ENCODE results near the gene ACY1.
A peak's percentile ranks its signal among the peaks of the same experiment; 100 is the strongest.

Gene ACY1

GRCh38 chr3:52004163-52004787 lies 20.9 kb downstream of the ACY1 start:
- DNase-seq = peak; percentile 80
- no peaks in the 10 kb centered on the region for H3K27me3 ChIP-seq (ENCODE audit: insufficient read depth, low read length, poor library complexity)
- peaks cover 5% of the 10 kb centered on the region for H3K4me1 ChIP-seq (ENCODE audit: control insufficient read depth, low read depth, low read length)
- no peak overlapping the region for H3K4ac ChIP-seq (ENCODE audit: low read depth, low read length)
- H4K8ac ChIP-seq (ENCODE audit: low read depth, low read length) = no peak overlapping the region
- H3K79me2 ChIP-seq (ENCODE audit: control insufficient read depth, insufficient read depth, low read length) = no peaks in the 10 kb centered on the region
- no peak overlapping the region for H3K4me2 ChIP-seq (ENCODE audit: low read length)
- no peak overlapping the region for H3K4me3 ChIP-seq (ENCODE audit: low read length)
- no peak overlapping the region for H3K18ac ChIP-seq (ENCODE audit: low read length)
- WGBS (ENCODE audit: extremely low coverage, insufficient coverage, low lambda C conversion rate) = no CpG with 5 or more reads among the region's 16 CpGs
- H2BK5ac ChIP-seq (ENCODE audit: low read length) = no peak overlapping the region
- H2BK15ac ChIP-seq (replicated peaks; ENCODE audit: low read depth) = no peak overlapping the region
- H2BK120ac ChIP-seq (ENCODE audit: low read depth, low read length) = no peak overlapping the region
- no peak overlapping the region for H3K27ac ChIP-seq (ENCODE audit: low read depth, low read length)
- H3K79me1 ChIP-seq (ENCODE audit: low read length) = no peaks in the 10 kb centered on the region
- H4K5ac ChIP-seq (ENCODE audit: low read length) = no peak overlapping the region
- H3K56ac ChIP-seq (ENCODE audit: low read length) = no peak overlapping the region
- H3K36me3 ChIP-seq (ENCODE audit: control insufficient read depth, insufficient read depth, low read length) = no peaks in the 10 kb centered on the region
- no peak overlapping the region for H3K23ac ChIP-seq (ENCODE audit: low read length)
- H2AK5ac ChIP-seq (ENCODE audit: low read length) = no peak overlapping the region
- H3K9ac ChIP-seq (ENCODE audit: low read length) = no peak overlapping the region

- no peak overlapping the region for H2BK5ac ChIP-seq (ENCODE audit: low read length)
- no peak overlapping the region for H3K18ac ChIP-seq (ENCODE audit: low read length)
- no peaks in the 10 kb centered on the region for H3K79me1 ChIP-seq (ENCODE audit: low read length)
- H3K23ac ChIP-seq (ENCODE audit: low read length) = no peak overlapping the region
- no peak overlapping the region for H3K9ac ChIP-seq (ENCODE audit: low read length)
- H2AK5ac ChIP-seq (ENCODE audit: low read length) = no peak overlapping the region
- no peak overlapping the region for H3K4me3 ChIP-seq (ENCODE audit: low read length)
- H3K4ac ChIP-seq (ENCODE audit: low read depth, low read length) = no peak overlapping the region
- no peak overlapping the region for H4K8ac ChIP-seq (ENCODE audit: low read depth, low read length)
- no peak overlapping the region for H2BK15ac ChIP-seq (replicated peaks; ENCODE audit: low read depth)
- no peak for DNase-seq
- no peaks in the 10 kb centered on the region for H3K27me3 ChIP-seq (ENCODE audit: insufficient read depth, low read length, poor library complexity)
- H4K5ac ChIP-seq (ENCODE audit: low read length) = no peak overlapping the region
- H3K36me3 ChIP-seq (ENCODE audit: control insufficient read depth, insufficient read depth, low read length) = no peaks in the 10 kb centered on the region
- peak overlapping the region; percentile 77 for H3K56ac ChIP-seq (ENCODE audit: low read length)
- H3K27ac ChIP-seq (ENCODE audit: low read depth, low read length) = no peak overlapping the region
- H3K4me2 ChIP-seq (ENCODE audit: low read length) = no peak overlapping the region
- no peaks in the 10 kb centered on the region for H3K79me2 ChIP-seq (ENCODE audit: control insufficient read depth, insufficient read depth, low read length)
- no CpG with 5 or more reads among the region's 4 CpGs for WGBS (ENCODE audit: extremely low coverage, insufficient coverage, low lambda C conversion rate)
- H3K4me1 ChIP-seq (ENCODE audit: control insufficient read depth, low read depth, low read length) = peaks cover 5% of the 10 kb centered on the region
- no peak overlapping the region for H2BK120ac ChIP-seq (ENCODE audit: low read depth, low read length)
These were observed 21.6 kb downstream of the ACY1 start for GRCh38 chr3:52004906-52005395.

DNA sequence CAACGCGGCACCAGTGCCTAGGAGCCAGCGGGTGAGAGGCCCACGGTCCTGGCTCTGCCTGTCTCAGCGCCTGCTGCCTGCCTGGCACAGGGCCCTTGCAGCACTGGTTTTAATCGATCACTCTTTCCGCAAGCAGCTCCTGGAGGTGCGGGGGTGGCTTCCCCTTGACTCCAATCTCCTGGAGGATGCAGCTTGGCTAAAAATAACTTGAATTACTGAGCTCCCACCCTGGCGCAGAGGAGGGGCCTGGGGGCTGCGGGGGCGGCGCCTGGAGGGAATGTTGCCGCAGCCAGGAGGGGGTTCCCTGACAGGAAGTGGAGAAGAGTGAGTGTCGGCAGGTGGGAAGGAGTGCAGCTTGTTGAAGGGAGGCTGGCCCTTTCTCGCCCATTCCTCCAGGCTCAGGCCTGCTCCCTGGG lies 22.2 kb downstream of the ACY1 start:
- H3K79me1 ChIP-seq (ENCODE audit: low read length) = no peaks in the 10 kb centered on the region
- no peak overlapping the region for H4K5ac ChIP-seq (ENCODE audit: low read length)
- no peaks in the 10 kb centered on the region for H3K36me3 ChIP-seq (ENCODE audit: control insufficient read depth, insufficient read depth, low read length)
- no peak overlapping the region for H3K4me3 ChIP-seq (ENCODE audit: low read length)
- H4K8ac ChIP-seq (ENCODE audit: low read depth, low read length) = no peak overlapping the region
- H3K4me1 ChIP-seq (ENCODE audit: control insufficient read depth, low read depth, low read length) = peaks cover 5% of the 10 kb centered on the region
- H3K4ac ChIP-seq (ENCODE audit: low read depth, low read length) = no peak overlapping the region
- H2BK5ac ChIP-seq (ENCODE audit: low read length) = peak overlapping the region; percentile 25
- DNase-seq = peak; percentile 76
- H3K18ac ChIP-seq (ENCODE audit: low read length) = no peak overlapping the region
- H3K56ac ChIP-seq (ENCODE audit: low read length) = peak overlapping the region; percentile 77
- H3K4me2 ChIP-seq (ENCODE audit: low read length) = peak overlapping the region; percentile 35
- H3K27me3 ChIP-seq (ENCODE audit: insufficient read depth, low read length, poor library complexity) = no peaks in the 10 kb centered on the region
- no peaks in the 10 kb centered on the region for H3K79me2 ChIP-seq (ENCODE audit: control insufficient read depth, insufficient read depth, low read length)
- no CpG with 5 or more reads among the region's 15 CpGs for WGBS (ENCODE audit: extremely low coverage, insufficient coverage, low lambda C conversion rate)
- no peak overlapping the region for H2AK5ac ChIP-seq (ENCODE audit: low read length)
- H2BK15ac ChIP-seq (replicated peaks; ENCODE audit: low read depth) = no peak overlapping the region
- no peak overlapping the region for H2BK120ac ChIP-seq (ENCODE audit: low read depth, low read length)
- no peak overlapping the region for H3K27ac ChIP-seq (ENCODE audit: low read depth, low read length)
- peak overlapping the region; percentile 43 for H3K9ac ChIP-seq (ENCODE audit: low read length)
- no peak overlapping the region for H3K23ac ChIP-seq (ENCODE audit: low read length)

DNA sequence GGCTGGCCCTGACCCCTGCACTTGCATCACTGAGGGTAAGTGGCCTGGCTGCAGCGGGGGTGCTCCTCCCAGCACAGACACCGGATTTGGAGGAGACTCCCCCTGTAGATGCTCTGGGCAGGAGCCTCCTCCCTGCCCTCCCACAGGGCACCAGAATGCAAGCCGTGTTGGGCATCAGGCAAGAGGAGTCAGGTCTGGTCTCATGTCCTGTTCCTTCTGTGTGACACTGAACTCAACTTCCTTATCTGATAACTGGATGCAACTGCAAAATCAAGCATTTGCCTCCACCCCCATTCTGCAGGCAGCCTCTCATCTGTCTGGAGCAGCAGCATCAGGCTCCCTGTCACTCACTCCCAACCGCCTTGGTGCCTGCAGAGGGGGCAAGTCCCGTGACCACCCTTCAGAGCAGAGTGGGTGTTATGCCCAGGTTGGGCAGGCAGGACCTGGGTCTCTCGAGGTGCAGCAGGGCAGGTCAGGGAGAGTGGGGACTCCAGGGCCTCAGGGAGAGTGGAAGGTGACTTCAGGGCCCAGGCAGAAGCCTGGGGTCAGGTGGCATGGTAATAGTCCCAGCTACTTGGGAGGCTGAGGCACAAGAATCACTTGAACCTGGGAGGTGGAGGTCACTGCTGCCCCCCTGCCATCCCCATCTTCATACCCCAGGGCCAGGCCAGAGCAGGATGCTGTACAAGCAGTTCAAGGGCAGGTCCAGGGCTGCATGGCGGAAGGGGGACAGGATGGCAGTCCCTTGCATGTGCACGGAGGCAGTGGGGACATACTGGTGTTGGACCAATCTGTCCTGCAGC lies 22.9 kb downstream of the ACY1 start:
- H3K36me3 ChIP-seq (ENCODE audit: control insufficient read depth, insufficient read depth, low read length) = no peaks in the 10 kb centered on the region
- H2BK15ac ChIP-seq (replicated peaks; ENCODE audit: low read depth) = no peak overlapping the region
- no peak overlapping the region for H3K23ac ChIP-seq (ENCODE audit: low read length)
- no peaks in the 10 kb centered on the region for H3K79me2 ChIP-seq (ENCODE audit: control insufficient read depth, insufficient read depth, low read length)
- H3K4me3 ChIP-seq (ENCODE audit: low read length) = no peak overlapping the region
- peaks cover 5% of the 10 kb centered on the region for H3K4me1 ChIP-seq (ENCODE audit: control insufficient read depth, low read depth, low read length)
- H3K79me1 ChIP-seq (ENCODE audit: low read length) = no peaks in the 10 kb centered on the region
- no peak overlapping the region for H2AK5ac ChIP-seq (ENCODE audit: low read length)
- peak overlapping the region; percentile 35 for H3K4me2 ChIP-seq (ENCODE audit: low read length)
- no peak overlapping the region for H3K27ac ChIP-seq (ENCODE audit: low read depth, low read length)
- H4K5ac ChIP-seq (ENCODE audit: low read length) = no peak overlapping the region
- H2BK120ac ChIP-seq (ENCODE audit: low read depth, low read length) = no peak overlapping the region
- H3K4ac ChIP-seq (ENCODE audit: low read depth, low read length) = no peak overlapping the region
- H3K9ac ChIP-seq (ENCODE audit: low read length) = peak overlapping the region; percentile 17
- no CpG with 5 or more reads among the region's 8 CpGs for WGBS (ENCODE audit: extremely low coverage, insufficient coverage, low lambda C conversion rate)
- DNase-seq = no peak
- H3K18ac ChIP-seq (ENCODE audit: low read length) = no peak overlapping the region
- peak overlapping the region; percentile 44 for H3K56ac ChIP-seq (ENCODE audit: low read length)
- no peak overlapping the region for H2BK5ac ChIP-seq (ENCODE audit: low read length)
- no peaks in the 10 kb centered on the region for H3K27me3 ChIP-seq (ENCODE audit: insufficient read depth, low read length, poor library complexity)
- no peak overlapping the region for H4K8ac ChIP-seq (ENCODE audit: low read depth, low read length)

GRCh38 chr3:52006820-52007133 lies 23.4 kb downstream of the ACY1 start:
- Histone ChIP-seq H2AK5ac (ENCODE audit: low read length) (no peak overlapping the region), H3K79me2 (ENCODE audit: control insufficient read depth, insufficient read depth, low read length) (no peaks in the 10 kb centered on the region), H2BK5ac (ENCODE audit: low read length) (no peak overlapping the region), H3K4me3 (ENCODE audit: low read length) (no peak overlapping the region), H2BK15ac (replicated peaks; ENCODE audit: low read depth) (no peak overlapping the region), H3K4ac (ENCODE audit: low read depth, low read length) (no peak overlapping the region), H3K27me3 (ENCODE audit: insufficient read depth, low read length, poor library complexity) (no peaks in the 10 kb centered on the region), H3K4me1 (ENCODE audit: control insufficient read depth, low read depth, low read length) (peaks cover 5% of the 10 kb centered on the region), H3K56ac (ENCODE audit: low read length) (no peak overlapping the region), H3K36me3 (ENCODE audit: control insufficient read depth, insufficient read depth, low read length) (no peaks in the 10 kb centered on the region), H3K9ac (ENCODE audit: low read length) (no peak overlapping the region), H3K23ac (ENCODE audit: low read length) (no peak overlapping the region), H3K4me2 (ENCODE audit: low read length) (no peak overlapping the region), H3K18ac (ENCODE audit: low read length) (no peak overlapping the region), H3K27ac (ENCODE audit: low read depth, low read length) (no peak overlapping the region), H3K79me1 (ENCODE audit: low read length) (no peaks in the 10 kb centered on the region), H4K8ac (ENCODE audit: low read depth, low read length) (no peak overlapping the region), H4K5ac (ENCODE audit: low read length) (no peak overlapping the region), H2BK120ac (ENCODE audit: low read depth, low read length) (no peak overlapping the region)
- DNase-seq = no peak
- no CpG with 5 or more reads among the region's 6 CpGs for WGBS (ENCODE audit: extremely low coverage, insufficient coverage, low lambda C conversion rate)

All from mesendoderm (in vitro differentiated cells).